Cardiac muscle cell (in vitro differentiated cells and primary cell): ENCODE data around the gene TAF4. TPM values are rescaled to one million over a fixed set of nuclear protein-coding genes. Genes with fewer than 3 reads are reported as not detected.

Experiments used
- DNase-seq, 2 donors: peaks; one replicate each; pipeline versions ENCODE4 v3.0.0 to v3.0.0-alpha.2; 2010 to 2017; ENCODE audit warnings: low read depth in 1 of 2, low spot score in 1 of 2
- H3K27ac ChIP-seq: fragments of 200-600 bp; sonication (generic); 2 replicates; pipeline ENCODE4 v1.5.1; 2016
- H3K27me3 ChIP-seq: fragments of 200-600 bp; sonication (generic); 2 replicates; pipeline ENCODE4 v1.6.0; 2016; ENCODE audit warnings: control low read depth
- H3K36me3 ChIP-seq: fragments of 200-600 bp; sonication (generic); 2 replicates; pipeline ENCODE4 v1.5.1; 2016; ENCODE audit warnings: control low read depth
- H3K4me1 ChIP-seq: fragments of 200-600 bp; sonication (generic); 2 replicates; pipeline ENCODE4 v1.8.1; 2017; ENCODE audit warnings: low read depth, mild to moderate bottlenecking, mixed run types
- H3K4me3 ChIP-seq: fragments of 200-600 bp; sonication (generic); 2 replicates; pipeline ENCODE4 v1.5.1; 2016; ENCODE audit warnings: mild to moderate bottlenecking
- H3K9me3 ChIP-seq: fragments of 200-600 bp; sonication (generic); 2 replicates; pipeline ENCODE4 v1.5.1; 2017; ENCODE audit warnings: low read depth, mild to moderate bottlenecking, control low read depth
- CTCF ChIP-seq: IDR thresholded peaks from 2 replicates; pipeline ENCODE4 v1.5.1; 2012; ENCODE audit warnings: low read depth, mild to moderate bottlenecking, low read length
- polyA plus RNA-seq: library from polyadenylated mRNA; unstranded; fragments of >200 nt; fragmentation: Nextera tagmentation; extraction: Ambion mirVana; gene quantifications from 2 replicates; pipeline ENCODE4 v1.2.1, GENCODE V29; 2016
- total RNA-seq: library from RNA; depleted of rRNA; stranded (reverse); fragments of >200 nt; gene quantifications from 2 replicates; pipeline ENCODE4 v1.2.3, GENCODE V29; 2016

The TAF4 gene
- total and polyA plus RNA-seq, 2 experiments from 2014 or later, result 3.7 to 21.1 TPM

- Histone ChIP-seq H3K27ac (no peak overlapping the region), H3K36me3 (no peaks in the 10 kb centered on the region), H3K4me1 (peaks cover 19% of the 10 kb centered on the region), H3K27me3 (no peaks in the 10 kb centered on the region), H3K9me3 (no peaks in the 10 kb centered on the region), H3K4me3 (no peak overlapping the region)
- DNase-seq, result no peak
- TF ChIP-seq CTCF, result no peak
Measured at GRCh38 chr20:62019881-62020492, 45.7 kb downstream of the TAF4 start.

- Histone ChIP-seq H3K27me3 (no peaks in the 10 kb centered on the region), H3K36me3 (no peaks in the 10 kb centered on the region), H3K9me3 (no peaks in the 10 kb centered on the region), H3K4me1 (peaks cover 19% of the 10 kb centered on the region), H3K4me3 (no peak overlapping the region), H3K27ac (no peak overlapping the region)
- TF ChIP-seq CTCF, result no peak
- DNase-seq, result no peak
Measured at GRCh38 chr20:62019144-62019805, 46.4 kb downstream of the TAF4 start.

GRCh38 chr20:62018437-62019143 lies 47.1 kb downstream of the TAF4 start:
- H3K27me3 ChIP-seq, result no peaks in the 10 kb centered on the region
- no peak overlapping the region for H3K4me3 ChIP-seq
- no peaks in the 10 kb centered on the region for H3K9me3 ChIP-seq
- DNase-seq, result no peak
- no peaks in the 10 kb centered on the region for H3K36me3 ChIP-seq
- TF ChIP-seq CTCF, result no peak
- peaks cover 19% of the 10 kb centered on the region for H3K4me1 ChIP-seq
- H3K27ac ChIP-seq, result no peak overlapping the region

- no peak overlapping the region for H3K4me3 ChIP-seq
- no peak for TF ChIP-seq CTCF
- H3K9me3 ChIP-seq, result no peaks in the 10 kb centered on the region
- H3K36me3 ChIP-seq, result no peaks in the 10 kb centered on the region
- H3K27me3 ChIP-seq, result no peaks in the 10 kb centered on the region
- peaks cover 3% of the 10 kb centered on the region for H3K4me1 ChIP-seq
- no peak overlapping the region for H3K27ac ChIP-seq
- DNase-seq, result no peak
Measured at GRCh38 chr20:62015540-62016288, 50.0 kb downstream of the TAF4 start.

- Histone ChIP-seq H3K27ac (no peak overlapping the region), H3K36me3 (no peaks in the 10 kb centered on the region), H3K9me3 (no peaks in the 10 kb centered on the region), H3K4me1 (no peaks in the 10 kb centered on the region), H3K4me3 (no peak overlapping the region), H3K27me3 (no peaks in the 10 kb centered on the region)
- DNase-seq, result no peak
- TF ChIP-seq CTCF, result no peak
Measured at GRCh38 chr20:62014889-62015537, 50.7 kb downstream of the TAF4 start.
